HepG2 (cell line): ENCODE results near the gene GINS3. TPM values are rescaled to one million over a fixed set of nuclear protein-coding genes. Genes with fewer than 3 reads are reported as not detected.

ENCODE experiments used
- BRCA1 ChIP-seq: sonication (generic); formaldehyde crosslinking; IDR thresholded peaks from 2 replicates; pipeline ENCODE4 v1.4.0; 2020; ENCODE audit warnings: missing genetic modification reagents
- GLI4 ChIP-seq: sonication (generic); formaldehyde crosslinking; IDR thresholded peaks from 2 replicates; pipeline ENCODE4 v1.5.1; 2020; ENCODE audit warnings: missing genetic modification reagents, mild to moderate bottlenecking, moderate library complexity, borderline replicate concordance
- KAT7 ChIP-seq: IDR thresholded peaks from 2 replicates; pipeline ENCODE4 v1.6.1; 2018; ENCODE audit warnings: borderline replicate concordance, missing compliant biosample characterization
- MED1 ChIP-seq: sonication (generic); formaldehyde crosslinking; IDR thresholded peaks from 2 replicates; pipeline ENCODE4 v1.4.0; 2020; ENCODE audit warnings: missing genetic modification reagents
- NPAS2 ChIP-seq: sonication (generic); formaldehyde crosslinking; IDR thresholded peaks from 2 replicates; pipeline ENCODE4 v1.8.0; 2022; ENCODE audit warnings: mild to moderate bottlenecking, missing genetic modification reagents, borderline replicate concordance
- PHF21A ChIP-seq: sonication (generic); formaldehyde crosslinking; IDR thresholded peaks from 2 replicates; pipeline ENCODE4 v1.5.0; 2020; ENCODE audit warnings: mild to moderate bottlenecking, missing genetic modification reagents
- RERE ChIP-seq: IDR thresholded peaks from 2 replicates; pipeline ENCODE4 v1.6.1; 2016; ENCODE audit warnings: low read depth, missing genetic modification reagents, missing compliant biosample characterization
- SNAPC2 ChIP-seq: sonication (generic); formaldehyde crosslinking; IDR thresholded peaks from 2 replicates; pipeline ENCODE4 v1.8.1; 2022; ENCODE audit warnings: mild to moderate bottlenecking, missing genetic modification reagents
- SRF ChIP-seq: IDR thresholded peaks from 2 replicates; pipeline ENCODE4 v1.6.1; 2011; ENCODE audit warnings: mild to moderate bottlenecking, low read depth, low read length, moderate library complexity
- SRSF9 ChIP-seq: fragments of 200-400 bp; formaldehyde crosslinking; IDR thresholded peaks from 2 replicates; pipeline ENCODE4 v1.6.1; 2018; ENCODE audit warnings: borderline replicate concordance, mild to moderate bottlenecking, low read depth, low read length; ENCODE audit not compliant: insufficient read depth, poor library complexity, severe bottlenecking
- TAF15 ChIP-seq: fragments of 200-400 bp; formaldehyde crosslinking; IDR thresholded peaks from one replicate; pipeline ENCODE4 v1.6.1; 2018; ENCODE audit warnings: mild to moderate bottlenecking, low read depth, low read length; ENCODE audit not compliant: poor library complexity, severe bottlenecking
- ZBTB7B ChIP-seq: sonication (generic); formaldehyde crosslinking; IDR thresholded peaks from 2 replicates; pipeline ENCODE4 v1.4.0; 2020; ENCODE audit warnings: missing genetic modification reagents
- ZNF101 ChIP-seq: sonication (generic); formaldehyde crosslinking; IDR thresholded peaks from 2 replicates; pipeline ENCODE4 v1.4.0; 2020; ENCODE audit warnings: mild to moderate bottlenecking, low read depth, missing genetic modification reagents, borderline replicate concordance
- ZNF207 ChIP-seq: fragments of 450-650 bp; IDR thresholded peaks from 2 replicates; pipeline ENCODE4 v1.6.1; 2016; ENCODE audit warnings: antibody characterized with exemption, borderline replicate concordance
- ZNF44 ChIP-seq: sonication (generic); formaldehyde crosslinking; IDR thresholded peaks from 2 replicates; pipeline ENCODE4 v1.5.1; 2020; ENCODE audit warnings: mild to moderate bottlenecking, missing genetic modification reagents
- ZNF670 ChIP-seq: sonication (generic); formaldehyde crosslinking; IDR thresholded peaks from 2 replicates; pipeline ENCODE4 v1.8.0; 2022; ENCODE audit warnings: mild to moderate bottlenecking, missing genetic modification reagents, borderline replicate concordance
- polyA plus RNA-seq, 8 experiments: library from polyadenylated mRNA; depleted of rRNA in 3 of 8; stranded (reverse) in 7 of 8; unstranded in 1 of 8; fragments of >200 nt; fragmentation: Illumina TruSeq in 4 of 8; extraction: Trizol in 4 of 8; gene quantifications; 2 replicates each; pipeline versions ENCODE4 v1.2.1 to v1.2.3, GENCODE V29; 2011 to 2016; ENCODE audit warnings: low read depth in 4 of 8, missing spikeins in 1 of 8, mixed read lengths in 1 of 8; ENCODE audit not compliant: insufficient read depth in 1 of 8
- total RNA-seq, 5 experiments: library from RNA; depleted of rRNA; stranded (reverse); fragments of >200 nt; fragmentation: Illumina TruSeq; extraction: Trizol; gene quantifications; 2 replicates each; pipeline ENCODE4 v1.2.3, GENCODE V29; 2016; ENCODE audit warnings: low read depth in 1 of 5
- TF ChIP-seq, protein P1 (sequence below): IDR thresholded peaks from 2 replicates; pipeline ENCODE4 v1.6.1; 2016; ENCODE audit warnings: low read depth
- TF ChIP-seq, protein P2 (sequence below): sonication (generic); formaldehyde crosslinking; IDR thresholded peaks from 2 replicates; pipeline ENCODE4 v1.4.0; 2020; ENCODE audit warnings: missing genetic modification reagents

Gene GINS3
- total and polyA plus RNA-seq, 2 of the 13 experiments (the other 11 are each of a cell fraction or from before 2014, with no cell fraction given) = 6.5 to 19.3 TPM

GRCh38 chr16:58392215-58393137 lies at the start of gene GINS3 (continued):
- TF ChIP-seq RERE = peak; percentile 63; the same call in 1 of the 2 replicates
- no peak for TF ChIP-seq TAF15
- TF ChIP-seq SRF = peak; percentile 97
- TF ChIP-seq, protein P1, sequence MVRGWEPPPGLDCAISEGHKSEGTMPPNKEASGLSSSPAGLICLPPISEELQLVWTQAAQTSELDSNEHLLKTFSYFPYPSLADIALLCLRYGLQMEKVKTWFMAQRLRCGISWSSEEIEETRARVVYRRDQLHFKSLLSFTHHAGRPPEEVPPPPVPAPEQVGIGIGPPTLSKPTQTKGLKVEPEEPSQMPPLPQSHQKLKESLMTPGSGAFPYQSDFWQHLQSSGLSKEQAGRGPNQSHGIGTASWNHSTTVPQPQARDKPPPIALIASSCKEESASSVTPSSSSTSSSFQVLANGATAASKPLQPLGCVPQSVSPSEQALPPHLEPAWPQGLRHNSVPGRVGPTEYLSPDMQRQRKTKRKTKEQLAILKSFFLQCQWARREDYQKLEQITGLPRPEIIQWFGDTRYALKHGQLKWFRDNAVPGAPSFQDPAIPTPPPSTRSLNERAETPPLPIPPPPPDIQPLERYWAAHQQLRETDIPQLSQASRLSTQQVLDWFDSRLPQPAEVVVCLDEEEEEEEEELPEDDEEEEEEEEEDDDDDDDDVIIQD = no peak
- TF ChIP-seq ZNF44 (CRISPR knock-in tag) = 0 out of 2 replicates have a peak, but pooled peaks have one; percentile 52
- TF ChIP-seq ZNF101 (CRISPR knock-in tag) = peak; percentile 9; the same call in 1 of the 2 replicates
- peak; percentile 45; the same call in 1 of the 2 replicates for TF ChIP-seq MED1 (CRISPR knock-in tag)
- peak; percentile 97 for TF ChIP-seq SNAPC2 (CRISPR knock-in tag)
- peak; percentile 53; the same call in 1 of the 2 replicates for TF ChIP-seq GLI4 (CRISPR knock-in tag)
- peak; percentile 97 for TF ChIP-seq KAT7 (CRISPR knock-in tag)
- TF ChIP-seq SRSF9 = no peak
- TF ChIP-seq ZBTB7B (CRISPR knock-in tag) = peak; percentile 57
- no peak for TF ChIP-seq BRCA1 (CRISPR knock-in tag)
- no peak for TF ChIP-seq ZNF207
- TF ChIP-seq NPAS2 (CRISPR knock-in tag) = no peak
- TF ChIP-seq, protein P2, sequence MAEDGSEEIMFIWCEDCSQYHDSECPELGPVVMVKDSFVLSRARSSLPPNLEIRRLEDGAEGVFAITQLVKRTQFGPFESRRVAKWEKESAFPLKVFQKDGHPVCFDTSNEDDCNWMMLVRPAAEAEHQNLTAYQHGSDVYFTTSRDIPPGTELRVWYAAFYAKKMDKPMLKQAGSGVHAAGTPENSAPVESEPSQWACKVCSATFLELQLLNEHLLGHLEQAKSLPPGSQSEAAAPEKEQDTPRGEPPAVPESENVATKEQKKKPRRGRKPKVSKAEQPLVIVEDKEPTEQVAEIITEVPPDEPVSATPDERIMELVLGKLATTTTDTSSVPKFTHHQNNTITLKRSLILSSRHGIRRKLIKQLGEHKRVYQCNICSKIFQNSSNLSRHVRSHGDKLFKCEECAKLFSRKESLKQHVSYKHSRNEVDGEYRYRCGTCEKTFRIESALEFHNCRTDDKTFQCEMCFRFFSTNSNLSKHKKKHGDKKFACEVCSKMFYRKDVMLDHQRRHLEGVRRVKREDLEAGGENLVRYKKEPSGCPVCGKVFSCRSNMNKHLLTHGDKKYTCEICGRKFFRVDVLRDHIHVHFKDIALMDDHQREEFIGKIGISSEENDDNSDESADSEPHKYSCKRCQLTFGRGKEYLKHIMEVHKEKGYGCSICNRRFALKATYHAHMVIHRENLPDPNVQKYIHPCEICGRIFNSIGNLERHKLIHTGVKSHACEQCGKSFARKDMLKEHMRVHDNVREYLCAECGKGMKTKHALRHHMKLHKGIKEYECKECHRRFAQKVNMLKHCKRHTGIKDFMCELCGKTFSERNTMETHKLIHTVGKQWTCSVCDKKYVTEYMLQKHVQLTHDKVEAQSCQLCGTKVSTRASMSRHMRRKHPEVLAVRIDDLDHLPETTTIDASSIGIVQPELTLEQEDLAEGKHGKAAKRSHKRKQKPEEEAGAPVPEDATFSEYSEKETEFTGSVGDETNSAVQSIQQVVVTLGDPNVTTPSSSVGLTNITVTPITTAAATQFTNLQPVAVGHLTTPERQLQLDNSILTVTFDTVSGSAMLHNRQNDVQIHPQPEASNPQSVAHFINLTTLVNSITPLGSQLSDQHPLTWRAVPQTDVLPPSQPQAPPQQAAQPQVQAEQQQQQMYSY = peak; percentile 46; the same call in 1 of the 2 replicates
- peak; percentile 77 for TF ChIP-seq ZNF670
- TF ChIP-seq PHF21A (CRISPR knock-in tag) = peak; percentile 91
